ENCODE measurements around the gene LSAMP.

GRCh38 chr3:116067326-116067725, 378.0 kb downstream of the LSAMP start:
- TF ChIP-seq POLR2A (IDR thresholded peaks at IDR 0.05; ENCODE audit: low read depth, low read length), result no peak
- TF ChIP-seq CTCF (IDR thresholded peaks at IDR 0.05; ENCODE audit: extremely low read depth in 1 of 2, insufficient read depth in 1 of 2, low read depth in 1 of 2, low read length in 2 of 2), result no peak
- no peak for TF ChIP-seq POLR2AphosphoS5 (IDR thresholded peaks at IDR 0.05; ENCODE audit: insufficient read depth, low read depth, low read length)
- no peak for TF ChIP-seq EZH2 (IDR thresholded peaks at IDR 0.05; ENCODE audit: borderline replicate concordance, low read depth, low read length, severe bottlenecking)
- no peak for TF ChIP-seq JUN (IDR thresholded peaks at IDR 0.05; ENCODE audit: borderline replicate concordance, insufficient read depth, insufficient read length, low read depth)
- no peak for TF ChIP-seq MYC (IDR thresholded peaks at IDR 0.05; ENCODE audit: low read depth, low read length)
- TF ChIP-seq FOS (IDR thresholded peaks at IDR 0.05; ENCODE audit: borderline replicate concordance, insufficient read depth, low read length), result no peak
- no peak for TF ChIP-seq MAX (IDR thresholded peaks at IDR 0.05; ENCODE audit: insufficient read depth, insufficient read length)
- no peak for TF ChIP-seq GATA2 (IDR thresholded peaks at IDR 0.05; ENCODE audit: insufficient read depth, insufficient read length, low read depth, low read length)
